HAP-1 (cell line): Measurements from ENCODE around the gene NPY4R.
"Not testable (repeated sequence)": the region's sequence is repeated elsewhere in the genome, so short reads cannot be mapped to it uniquely, and the experiment has no call there.

Source experiments
- DNase-seq, 2 experiments: peaks; one replicate each; pipeline ENCODE4 v3.0.0-alpha.2; 2016 to 2020; ENCODE audit warnings: low spot score in 2 of 2
- H3K27me3 ChIP-seq: fragments of 250-450 bp; sonication (Bioruptor Pico); 2 replicates; pipeline ENCODE4 v1.5.1; 2020; ENCODE audit warnings: low read depth, mild to moderate bottlenecking, moderate library complexity
- H3K36me3 ChIP-seq: fragments of 250-450 bp; sonication (Bioruptor Pico); replicated peaks from 2 replicates; pipeline ENCODE4 v1.5.1; 2020; ENCODE audit warnings: mild to moderate bottlenecking
- H3K4me1 ChIP-seq: fragments of 250-450 bp; sonication (Bioruptor Pico); 2 replicates; pipeline ENCODE4 v1.5.1; 2020; ENCODE audit warnings: mild to moderate bottlenecking
- H3K4me3 ChIP-seq: fragments of 250-450 bp; sonication (Bioruptor Pico); 2 replicates; pipeline ENCODE4 v1.5.1; 2020; ENCODE audit warnings: mild to moderate bottlenecking, moderate library complexity
- H3K9me3 ChIP-seq: fragments of 250-450 bp; sonication (Bioruptor Pico); 2 replicates; pipeline ENCODE4 v1.5.1; 2020; ENCODE audit warnings: mild to moderate bottlenecking, moderate library complexity
- in situ Hi-C: fragments of 300-500 bp; cut with MboI; formaldehyde crosslinking; loops from 3 replicates; pipeline ENCODE4 v1.14.3; 2020; ENCODE audit warnings: low sequenced_read_pairs, inconsistent platforms, mixed read lengths

The NPY4R gene

DNA sequence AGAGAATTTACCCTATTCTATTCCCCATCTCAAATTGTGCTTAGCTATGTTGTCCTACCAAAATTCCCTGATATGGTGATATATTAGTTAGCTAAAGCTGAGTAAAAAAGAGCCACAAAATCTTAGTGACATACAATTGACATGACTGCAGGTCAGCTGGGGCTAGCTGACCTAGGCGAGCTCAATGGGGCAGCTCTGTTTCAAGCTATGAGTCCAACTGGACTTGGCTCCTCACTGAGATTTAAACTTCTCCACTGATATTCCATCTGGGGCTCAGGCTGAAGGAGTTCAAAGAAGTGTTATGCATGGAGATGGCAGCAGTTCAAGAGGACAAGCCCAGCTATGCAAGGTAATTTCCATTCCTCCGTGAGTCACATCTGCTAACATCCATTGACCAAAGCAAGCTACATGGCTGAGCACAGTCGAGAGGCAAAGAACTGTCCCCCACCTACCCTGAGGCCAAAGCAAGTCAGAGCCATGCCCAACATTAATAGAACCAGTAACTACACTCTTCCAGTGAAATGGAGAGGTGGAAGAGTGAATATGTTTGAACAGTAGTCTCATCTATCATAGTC is 9.1 kb upstream of the NPY4R start:
- in situ Hi-C loops, H3K4me3 ChIP-seq, H3K4me1 ChIP-seq, DNase-seq, H3K27me3 ChIP-seq, H3K36me3 ChIP-seq, H3K9me3 ChIP-seq: not testable (repeated sequence)

DNA sequence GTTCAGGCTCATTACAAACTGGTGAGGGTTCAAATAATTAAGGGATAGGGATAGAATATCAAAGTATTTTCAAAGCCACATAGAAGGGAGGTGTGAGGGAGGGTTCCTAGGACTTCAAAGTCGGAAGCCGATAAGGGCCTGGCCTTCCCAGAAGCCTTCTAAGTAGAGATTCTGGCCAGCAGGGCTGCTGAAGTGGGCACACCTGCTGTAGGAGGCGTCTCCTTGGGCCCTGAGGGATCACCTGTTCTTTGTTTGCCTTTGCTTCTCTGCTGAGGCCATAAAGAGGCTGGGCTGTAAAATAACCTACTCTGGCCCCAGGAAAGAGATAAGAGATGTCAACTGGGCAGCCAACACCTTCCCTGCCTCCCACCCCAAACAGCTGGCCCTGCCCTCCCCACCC is 8.0 kb upstream of the NPY4R start:
- DNase-seq, H3K36me3 ChIP-seq, H3K4me3 ChIP-seq, H3K9me3 ChIP-seq, H3K4me1 ChIP-seq, H3K27me3 ChIP-seq, in situ Hi-C loops: not testable (repeated sequence)

DNA sequence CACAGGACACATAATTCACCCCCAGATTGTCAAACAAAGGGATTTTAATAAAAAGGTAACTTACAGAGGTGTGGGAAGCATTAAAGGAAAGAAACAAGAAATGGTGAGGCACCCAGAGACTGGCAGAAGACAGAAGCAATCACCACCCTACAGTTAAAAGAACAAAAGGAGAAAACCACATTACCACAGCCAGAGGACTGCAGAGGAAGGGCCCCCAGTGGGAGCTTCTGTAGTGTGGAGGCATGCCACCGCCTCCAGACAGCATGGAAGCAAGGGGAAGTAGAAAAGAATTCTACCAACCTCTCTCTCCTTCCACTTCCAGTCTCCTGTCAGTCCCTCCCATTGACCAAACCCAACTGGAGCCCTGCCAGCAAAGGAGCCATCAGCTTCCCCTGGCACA is 4.4 kb upstream of the NPY4R start:
- DNase-seq, H3K9me3 ChIP-seq, H3K4me1 ChIP-seq, H3K36me3 ChIP-seq, in situ Hi-C loops, H3K27me3 ChIP-seq, H3K4me3 ChIP-seq: not testable (repeated sequence)

DNA sequence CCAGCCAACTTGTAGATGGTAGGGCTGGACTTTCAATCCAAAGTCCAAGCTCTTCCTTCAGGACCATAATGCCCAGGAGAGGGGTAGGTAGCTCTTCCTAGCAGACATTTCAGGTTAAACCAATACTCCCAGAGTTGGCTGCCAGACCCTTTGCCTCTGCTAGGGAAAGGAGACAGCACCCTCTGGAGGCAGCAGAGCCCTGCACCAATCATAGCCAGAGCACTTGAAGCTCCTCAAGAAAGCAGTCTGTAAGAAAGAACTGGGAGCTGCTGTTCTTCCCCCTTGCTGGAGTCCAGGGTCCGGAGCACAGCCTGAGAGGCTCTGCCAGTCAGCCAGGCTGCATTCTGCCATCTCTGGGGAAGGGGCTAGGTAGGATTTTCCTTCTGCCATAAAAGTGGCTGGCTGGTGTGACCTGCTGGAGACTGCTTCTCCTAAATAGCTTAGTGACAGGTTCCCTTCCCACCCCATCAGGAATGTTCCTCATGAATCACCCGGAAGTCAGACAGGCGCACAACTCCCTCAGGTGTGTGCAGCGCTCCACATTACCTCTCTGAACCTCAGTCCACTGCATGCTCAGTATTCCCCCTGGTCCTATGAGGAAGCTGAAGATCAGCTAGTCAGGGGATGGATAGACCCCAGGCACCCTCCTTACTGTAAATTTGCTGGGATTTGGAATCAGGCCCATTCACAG is 2.5 kb upstream of the NPY4R start:
- H3K9me3 ChIP-seq, H3K27me3 ChIP-seq, in situ Hi-C loops, DNase-seq, H3K36me3 ChIP-seq, H3K4me3 ChIP-seq, H3K4me1 ChIP-seq: not testable (repeated sequence)

DNA sequence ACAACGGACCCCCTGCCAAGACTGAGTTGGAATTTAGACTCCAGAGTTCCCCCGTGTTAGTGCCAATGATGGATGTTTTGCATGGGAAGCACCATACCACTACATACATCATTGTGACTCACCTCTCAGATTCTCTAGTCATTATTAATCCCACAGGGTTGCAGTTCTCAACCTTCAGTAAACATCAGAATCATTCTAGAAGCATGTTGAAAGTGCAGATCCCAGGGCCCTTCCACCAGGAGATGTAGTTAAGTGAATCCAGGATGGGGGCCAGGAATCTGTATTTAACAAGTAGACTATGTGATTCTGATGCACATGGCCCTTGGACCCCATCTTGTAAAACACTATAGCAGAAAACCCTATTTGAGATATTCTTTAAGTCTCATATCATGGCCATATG is 2.1 kb downstream of the NPY4R start:
- in situ Hi-C loops, H3K4me3 ChIP-seq, H3K27me3 ChIP-seq, DNase-seq, H3K9me3 ChIP-seq, H3K36me3 ChIP-seq, H3K4me1 ChIP-seq: not testable (repeated sequence)

DNA sequence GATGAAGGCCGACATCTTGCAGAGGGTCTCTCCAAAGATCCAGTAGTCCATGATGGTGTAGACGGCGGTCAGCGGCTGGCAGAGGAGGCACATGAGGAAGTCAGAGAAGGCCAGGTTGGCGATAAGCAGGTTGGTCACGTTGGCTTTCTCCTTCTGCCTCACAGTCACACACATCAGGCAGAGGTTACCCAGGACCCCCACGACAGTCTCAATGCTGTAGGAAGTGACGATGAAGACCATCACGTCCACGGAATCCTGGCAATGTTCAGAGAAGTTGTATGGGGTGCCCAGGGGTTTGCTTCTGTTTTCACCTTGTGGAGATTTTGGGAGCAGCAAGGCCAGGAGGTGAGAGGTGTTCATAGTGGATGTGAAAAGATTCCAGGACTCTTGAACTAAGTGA is 3.5 kb downstream of the NPY4R start:
- H3K36me3 ChIP-seq, H3K4me3 ChIP-seq, in situ Hi-C loops, H3K9me3 ChIP-seq, DNase-seq, H3K27me3 ChIP-seq, H3K4me1 ChIP-seq: not testable (repeated sequence)

DNA sequence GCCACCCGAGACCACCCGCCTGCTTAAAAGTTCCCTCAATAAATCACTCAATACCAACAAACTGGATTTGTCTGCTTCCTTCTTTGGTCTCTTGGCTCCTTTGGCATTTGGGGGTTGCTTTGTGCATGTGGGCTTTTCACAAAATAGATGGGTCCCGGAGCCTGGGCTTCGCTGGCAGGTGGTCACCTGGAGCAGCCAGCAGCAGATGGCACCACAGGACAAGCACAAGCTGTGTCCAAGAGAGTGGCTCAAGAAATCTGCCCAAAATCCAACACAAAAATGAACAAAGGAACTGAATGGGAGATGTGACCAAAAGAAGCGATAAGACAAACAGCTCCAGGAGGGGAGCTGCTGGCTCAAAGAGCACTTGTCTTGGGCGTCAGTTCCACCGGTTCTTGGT is 6.2 kb downstream of the NPY4R start:
- H3K4me1 ChIP-seq, DNase-seq, H3K9me3 ChIP-seq, H3K27me3 ChIP-seq, H3K36me3 ChIP-seq, in situ Hi-C loops, H3K4me3 ChIP-seq: not testable (repeated sequence)

DNA sequence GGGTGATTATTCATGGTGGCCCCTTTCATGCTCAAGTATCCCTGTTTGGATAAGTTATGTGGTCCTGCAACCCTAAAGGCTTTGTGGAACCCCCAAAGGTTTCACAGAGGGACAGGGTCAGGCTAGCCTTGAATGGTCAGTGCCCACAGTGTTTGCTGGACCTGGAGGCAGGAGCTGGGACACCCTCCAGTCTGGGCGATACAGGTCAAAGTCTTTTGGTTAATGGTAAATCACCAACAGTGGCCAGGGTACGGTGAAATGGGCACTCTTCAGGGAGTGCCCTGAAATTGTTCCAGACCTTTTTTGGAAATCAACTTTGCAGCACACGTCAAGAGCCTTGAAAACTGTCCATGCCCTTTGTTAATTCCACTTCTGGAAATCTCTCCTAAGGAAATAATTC is 8.7 kb downstream of the NPY4R start:
- H3K9me3 ChIP-seq, H3K36me3 ChIP-seq, H3K27me3 ChIP-seq, in situ Hi-C loops, H3K4me3 ChIP-seq, DNase-seq, H3K4me1 ChIP-seq: not testable (repeated sequence)

DNA sequence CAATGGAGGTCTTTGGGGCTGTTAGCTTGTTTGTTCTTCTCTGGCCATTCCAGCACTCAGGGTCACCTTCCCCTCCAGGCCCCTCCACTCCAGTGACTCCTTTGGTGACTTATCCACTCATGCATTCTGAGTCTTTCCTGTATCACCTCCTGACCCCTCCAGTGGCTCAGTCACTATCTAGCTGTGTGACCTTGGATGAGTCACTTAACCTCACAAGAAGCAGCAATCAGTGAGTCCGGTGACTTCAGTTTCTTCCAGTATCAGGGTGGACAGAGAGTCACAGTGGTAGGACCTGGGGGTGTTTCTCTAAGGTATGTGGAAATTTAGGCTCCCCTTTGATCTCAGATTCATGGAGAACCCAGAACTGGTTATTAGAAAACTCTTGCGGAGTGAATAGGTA is 9.8 kb downstream of the NPY4R start:
- H3K4me3 ChIP-seq, DNase-seq, H3K4me1 ChIP-seq, H3K27me3 ChIP-seq, in situ Hi-C loops, H3K9me3 ChIP-seq, H3K36me3 ChIP-seq: not testable (repeated sequence)

DNA sequence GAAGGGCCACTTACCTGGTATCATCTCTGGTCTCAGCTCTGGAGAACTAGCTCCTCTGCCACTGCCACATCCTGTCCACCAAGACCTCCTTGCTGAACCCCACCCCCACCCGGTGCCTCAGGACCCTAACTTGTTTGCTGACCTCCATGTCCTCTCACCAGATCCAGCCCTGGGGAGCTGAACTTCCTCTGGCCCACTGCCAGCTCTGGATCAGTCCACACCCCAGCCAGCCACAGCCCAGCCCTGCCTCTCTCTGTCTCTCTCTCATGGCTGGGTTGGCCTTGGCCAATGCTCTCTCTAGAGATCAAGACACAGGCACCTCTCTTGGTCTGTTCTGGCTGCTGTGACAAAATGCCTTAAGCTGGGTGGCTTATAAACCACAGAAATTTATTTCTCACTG is 14.4 kb downstream of the NPY4R start:
- H3K27me3 ChIP-seq, DNase-seq, H3K4me1 ChIP-seq, in situ Hi-C loops, H3K9me3 ChIP-seq, H3K4me3 ChIP-seq, H3K36me3 ChIP-seq: not testable (repeated sequence)

DNA sequence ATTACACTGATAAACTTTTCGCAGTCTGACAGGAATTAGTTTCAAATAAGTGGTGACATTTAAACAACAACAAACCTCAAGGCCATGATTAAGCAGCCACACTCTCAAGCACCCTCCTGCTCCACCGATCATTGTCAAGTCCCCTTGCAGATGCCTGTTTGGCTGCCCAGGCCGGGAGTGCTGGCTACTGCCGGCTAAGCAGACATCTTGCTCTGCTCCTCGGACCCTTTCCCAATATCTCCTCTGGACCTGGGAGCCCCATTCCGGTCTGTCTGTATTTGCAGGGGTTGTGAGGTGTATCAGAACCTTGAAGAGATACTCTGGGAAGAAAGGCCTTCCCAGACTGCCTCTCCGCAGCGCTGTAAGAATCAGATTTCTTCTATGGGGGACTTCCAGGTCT is 14.9 kb downstream of the NPY4R start:
- H3K4me1 ChIP-seq, in situ Hi-C loops, H3K4me3 ChIP-seq, H3K36me3 ChIP-seq, H3K9me3 ChIP-seq, H3K27me3 ChIP-seq, DNase-seq: not testable (repeated sequence)

DNA sequence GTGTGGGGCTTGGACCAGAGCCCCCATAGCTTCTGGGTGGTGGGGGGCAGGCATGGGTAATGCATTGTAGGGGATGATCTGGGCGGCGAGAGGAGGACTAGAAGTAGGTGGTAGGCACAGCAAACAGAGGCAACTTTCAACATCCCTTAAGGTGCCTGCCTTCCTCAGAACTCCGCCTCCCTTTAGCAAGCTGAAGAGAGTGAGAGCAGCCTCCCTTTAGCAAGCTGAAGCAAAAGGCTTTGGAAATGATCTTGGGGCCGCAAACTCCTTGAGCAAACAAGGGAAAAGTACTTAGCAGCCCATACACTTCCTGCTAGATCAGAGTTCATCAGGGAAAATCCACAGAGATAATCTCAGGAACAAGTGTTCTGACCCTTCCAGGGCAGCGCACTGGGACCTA is 18.3 kb downstream of the NPY4R start:
- DNase-seq, H3K9me3 ChIP-seq, H3K36me3 ChIP-seq, H3K4me1 ChIP-seq, H3K4me3 ChIP-seq, H3K27me3 ChIP-seq, in situ Hi-C loops: not testable (repeated sequence)

DNA sequence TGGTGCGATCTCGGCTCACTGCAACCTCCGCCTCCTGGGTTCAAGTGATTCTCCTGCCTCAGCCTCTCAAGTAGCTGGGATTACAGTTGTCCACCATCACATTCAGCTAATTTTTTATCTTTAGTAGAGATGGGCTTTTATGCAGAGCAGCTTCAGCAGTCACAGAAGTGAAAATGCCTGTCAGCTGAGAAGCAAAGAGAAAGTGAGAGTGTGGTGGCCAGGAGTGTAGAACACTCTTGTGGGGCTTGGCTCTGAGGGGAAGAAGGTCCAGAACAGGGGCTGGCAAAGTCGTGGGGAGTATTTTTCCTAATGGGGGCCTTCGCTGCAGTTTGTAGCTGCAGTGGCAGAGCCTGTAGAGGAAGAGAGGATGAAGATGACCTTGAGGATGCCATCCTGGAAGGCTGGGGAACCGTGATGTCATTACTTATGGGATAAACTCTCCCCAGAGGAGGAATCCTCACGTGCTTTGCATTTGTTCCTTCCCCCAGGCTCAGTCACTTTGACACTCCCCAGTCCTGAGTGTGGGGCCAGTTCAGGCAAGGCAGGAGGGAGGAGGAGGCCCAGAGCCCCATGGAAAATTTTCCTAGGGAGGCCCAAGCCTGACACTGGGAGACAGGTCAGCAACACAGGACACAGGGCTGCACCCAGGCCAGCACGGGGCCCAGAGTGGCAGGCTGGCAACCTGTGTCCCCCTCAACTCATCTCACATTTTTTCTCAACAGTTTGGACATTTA is 20.2 kb downstream of the NPY4R start:
- DNase-seq, H3K4me1 ChIP-seq, H3K9me3 ChIP-seq, H3K27me3 ChIP-seq, H3K4me3 ChIP-seq, H3K36me3 ChIP-seq, in situ Hi-C loops: not testable (repeated sequence)

DNA sequence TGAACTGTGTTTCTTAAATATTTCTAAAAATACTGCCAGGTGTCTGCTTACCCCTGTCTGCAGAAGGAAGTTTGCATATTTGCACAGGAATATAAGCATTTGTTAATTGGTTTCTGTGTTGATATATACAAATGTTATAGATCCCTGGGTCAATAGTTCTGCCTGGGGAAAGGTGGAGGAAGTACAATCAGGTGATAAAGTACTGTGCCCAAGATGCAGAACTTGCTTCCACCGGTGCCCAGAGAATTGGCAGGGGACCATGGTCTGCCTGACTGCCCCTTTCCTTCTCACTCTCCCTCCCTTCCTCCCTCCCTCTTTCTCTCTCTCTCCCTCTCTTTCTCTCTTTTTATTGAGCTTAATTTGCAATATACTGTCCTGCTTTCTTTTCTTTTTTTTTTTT is 22.3 kb downstream of the NPY4R start:
- in situ Hi-C loops, DNase-seq, H3K4me1 ChIP-seq: not testable (repeated sequence)

More for the DNA sequence above, 22.3 kb downstream of the NPY4R start:
- not testable (repeated sequence) for H3K9me3 ChIP-seq, H3K36me3 ChIP-seq, H3K4me3 ChIP-seq, H3K27me3 ChIP-seq
